Esophagus muscularis mucosa (tissue), 4 donors: Measurements from ENCODE around the gene RAB40B. TPM values are rescaled to one million over a fixed set of nuclear protein-coding genes. Genes with fewer than 3 reads are reported as not detected.

Experiments
- DNase-seq: peaks from one replicate; pipeline ENCODE4 v3.0.0-alpha.2; 2017; ENCODE audit errors: extremely low spot score
- H3K27ac ChIP-seq, 4 donors: fragments of 200-600 bp; sonication (generic); replicated peaks in 1 of 4; 1 replicate in 3 of 4; 2 replicates in 1 of 4; pipeline ENCODE4 v1.5.1; 2016 to 2019; ENCODE audit warnings: mild to moderate bottlenecking in 1 of 4
- H3K27me3 ChIP-seq, 4 donors: fragments of 200-600 bp; sonication (generic); one replicate each; pipeline versions ENCODE4 v1.5.1 to v1.6.0; 2016 to 2019
- H3K36me3 ChIP-seq, 4 donors: fragments of 200-600 bp; sonication (generic); one replicate each; pipeline ENCODE4 v1.5.1; 2016 to 2019
- H3K4me1 ChIP-seq, 4 donors: fragments of 200-600 bp; sonication (generic); one replicate each; pipeline ENCODE4 v1.5.1; 2016 to 2019
- H3K4me3 ChIP-seq, 4 donors: fragments of 200-600 bp; sonication (generic); 1 replicate in 2 of 4; 2 replicates in 2 of 4; pipeline ENCODE4 v1.5.1; 2016 to 2019; ENCODE audit warnings: mild to moderate bottlenecking in 4 of 4, moderate library complexity in 1 of 4
- H3K9me3 ChIP-seq, 4 donors: fragments of 200-600 bp; sonication (generic); 1 replicate in 3 of 4; 2 replicates in 1 of 4; pipeline ENCODE4 v1.5.1; 2016 to 2019
- CTCF ChIP-seq, 3 experiments: fragments of 200-600 bp in 2 of 3; fragments of 450-650 bp in 1 of 3; sonication (generic) in 2 of 3; IDR thresholded peaks; one replicate each; pipeline ENCODE4 v1.5.1; 2017 to 2019; ENCODE audit warnings: antibody characterized with exemption in 3 of 3, mild to moderate bottlenecking in 2 of 3, moderate library complexity in 1 of 3
- EP300 ChIP-seq: sonication (generic); formaldehyde crosslinking; IDR thresholded peaks from one replicate; pipeline ENCODE4 v1.6.1; 2017; ENCODE audit warnings: antibody characterized with exemption
- POLR2A ChIP-seq: fragments of 450-650 bp; IDR thresholded peaks from one replicate; pipeline ENCODE4 v1.6.1; 2017; ENCODE audit warnings: antibody characterized with exemption, moderate library complexity, mild to moderate bottlenecking, low read depth
- POLR2AphosphoS5 ChIP-seq, 2 donors: sonication (generic); formaldehyde crosslinking; IDR thresholded peaks; one replicate each; pipeline ENCODE4 v1.6.1; 2017; ENCODE audit warnings: antibody characterized with exemption in 2 of 2
- WGBS: methylation state at CpG from one replicate; pipeline ENCODE4 v1.1.5; 2018; 5-methylcytosine and 5-hydroxymethylcytosine counted together
- intact Hi-C: fragments of 100-400 bp; cut with DNase I; formaldehyde crosslinking; loops from one replicate; pipeline ENCODE4 v1.15.1; 2023
- total RNA-seq, 4 donors: library from RNA; depleted of rRNA; stranded (reverse); fragments of >200 nt; gene quantifications; one replicate each; pipeline versions ENCODE4 v1.1.0 to v1.2.1, GENCODE V29; 2016

Gene RAB40B
- total RNA-seq, 4 donors from 2014 or later, result 6.2 to 24.3 (median 19.4) TPM

GRCh38 chr17:82734987-82735866, 36.7 kb upstream of the RAB40B start, which contains the start of gene FN3K:
FN3K (plus strand) TSS chr17:82735615; CDS start chr17:82735637, 22 bp downstream.
- no peak for DNase-seq
- intact Hi-C loops, result no loop called here
- Histone ChIP-seq H3K9me3 (peaks cover 0 to 5% (median 0%) of the 10 kb centered on the region in 4 donors), H3K4me1 (peaks cover 10 to 35% (median 30%) of the 10 kb centered on the region in 4 donors), H3K27ac (peak within 1 kb of the TSS; percentile 87 to 91 (median 88)), H3K36me3 (peaks cover 9 to 40% (median 23%) of the 10 kb centered on the region in 4 donors), H3K27me3 (no peaks in the 10 kb centered on the region), H3K4me3 (peak within 1 kb of the TSS; percentile 78 to 94 (median 87))
- 10% methylated on average over 23 of the region's 101 CpGs for WGBS
- peak; percentile 78 for TF ChIP-seq EP300
- peak; percentile 73 for TF ChIP-seq POLR2AphosphoS5 (IDR thresholded peaks at IDR 0.05)
- TF ChIP-seq POLR2A, result no peak

DNA sequence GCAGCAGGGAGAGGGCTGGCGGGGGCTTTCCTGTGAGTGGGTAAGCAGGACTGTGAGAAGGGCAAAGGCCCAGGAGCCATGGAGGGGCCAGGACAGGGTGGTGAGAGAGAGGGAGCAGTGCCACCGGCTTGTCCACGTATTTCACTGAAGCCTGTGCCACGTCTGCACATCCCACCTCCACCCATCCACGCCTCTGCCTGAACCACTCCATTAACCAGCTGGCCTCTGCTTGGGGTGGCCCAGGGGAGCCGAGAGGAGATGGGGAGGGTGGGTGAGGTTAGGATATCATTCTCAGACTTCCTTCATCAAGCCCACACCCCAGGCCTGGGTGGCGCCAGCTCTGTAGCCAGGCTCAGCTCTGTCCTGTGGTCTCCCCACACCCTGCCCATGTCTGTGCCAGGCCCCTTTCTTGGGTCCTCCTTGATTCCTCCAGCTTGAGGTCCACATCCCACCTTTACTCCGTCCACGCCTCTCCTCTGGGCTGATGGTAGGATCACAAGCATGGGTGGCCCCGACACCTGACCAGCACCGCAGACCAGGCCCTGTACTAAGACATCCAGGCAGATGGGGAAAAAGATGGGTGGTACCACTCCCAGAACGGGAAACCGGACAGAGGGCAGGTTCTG, 33.7 kb upstream of the RAB40B start:
- Histone ChIP-seq H3K9me3 (peaks cover 0 to 5% (median 0%) of the 10 kb centered on the region in 4 donors), H3K4me1 (peaks cover 10 to 26% (median 24%) of the 10 kb centered on the region in 4 donors), H3K27me3 (no peaks in the 10 kb centered on the region), H3K27ac (no peak overlapping the region), H3K4me3 (no peak overlapping the region), H3K36me3 (peaks cover 5 to 42% (median 29%) of the 10 kb centered on the region in 4 donors)
- WGBS, result 93% methylated on average over 12 of the region's 13 CpGs
- no peak for DNase-seq
- intact Hi-C loops, result no loop called here
- TF ChIP-seq EP300 (no peak), CTCF (IDR thresholded peaks at IDR 0.05) (no peak), POLR2AphosphoS5 (IDR thresholded peaks at IDR 0.05) (no peak), POLR2A (no peak)

DNA sequence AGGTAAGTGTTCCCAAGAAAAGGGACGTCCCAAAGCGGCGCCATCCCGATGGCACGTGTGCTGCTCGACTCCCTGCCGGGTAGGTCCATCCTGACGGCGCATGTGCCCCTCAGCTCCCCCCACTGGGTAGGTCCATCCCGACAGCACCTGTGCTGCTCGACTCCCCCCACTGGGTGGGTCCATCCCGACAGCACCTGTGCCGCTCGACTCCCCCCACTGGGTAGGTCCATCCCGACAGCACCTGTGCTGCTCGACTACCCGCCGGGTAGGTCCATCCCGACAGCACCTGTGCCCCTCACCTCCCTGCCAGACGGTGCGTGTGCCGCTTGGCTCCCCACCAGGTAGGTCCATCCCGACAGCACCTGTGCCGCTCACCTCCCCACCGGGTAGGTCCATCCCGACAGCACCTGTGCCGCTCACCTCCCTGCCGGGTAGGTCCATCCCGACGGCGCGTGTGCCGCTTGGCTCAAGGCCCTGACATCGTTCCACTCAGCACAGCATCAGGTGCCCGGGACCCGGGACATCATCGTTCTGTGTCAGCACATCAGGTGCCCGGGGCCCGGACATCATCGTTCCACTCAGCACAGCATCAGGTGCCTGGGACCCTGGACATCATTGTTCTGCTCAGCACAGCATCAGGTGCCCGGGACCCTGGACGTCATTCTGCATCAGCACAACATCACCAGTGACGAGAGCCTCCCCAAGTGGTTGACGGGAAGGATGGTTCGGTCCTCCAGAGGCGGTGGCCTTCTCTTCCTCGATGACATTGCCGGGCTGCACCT, 31.2 kb upstream of the RAB40B start:
- TF ChIP-seq POLR2A, result no peak
- no peak for TF ChIP-seq CTCF (IDR thresholded peaks at IDR 0.05)
- TF ChIP-seq EP300, result no peak
- no peak for TF ChIP-seq POLR2AphosphoS5 (IDR thresholded peaks at IDR 0.05)
- H3K36me3 ChIP-seq, result peaks cover 9 to 57% (median 42%) of the 10 kb centered on the region in 4 donors
- no peak overlapping the region for H3K27ac ChIP-seq
- WGBS, result 86% methylated on average over 34 of the region's 48 CpGs
- H3K27me3 ChIP-seq, result no peaks in the 10 kb centered on the region
- H3K9me3 ChIP-seq, result peaks cover 0 to 5% (median 0%) of the 10 kb centered on the region in 4 donors
- DNase-seq, result no peak
- peaks cover under 1 to 5% (median 4%) of the 10 kb centered on the region in 4 donors for H3K4me1 ChIP-seq
- intact Hi-C loops, result no loop called here
- no peak overlapping the region for H3K4me3 ChIP-seq

GRCh38 chr17:82726427-82726826, 27.9 kb upstream of the RAB40B start:
- H3K36me3 ChIP-seq, result peaks cover 13 to 82% (median 62%) of the 10 kb centered on the region in 4 donors
- intact Hi-C loops, result no loop called here
- no peaks in the 10 kb centered on the region for H3K4me1 ChIP-seq
- H3K27me3 ChIP-seq, result no peaks in the 10 kb centered on the region
- WGBS, result 94% methylated on average over 10 of the region's 10 CpGs
- H3K4me3 ChIP-seq, result no peak overlapping the region
- H3K27ac ChIP-seq, result no peak overlapping the region
- no peaks in the 10 kb centered on the region for H3K9me3 ChIP-seq
- TF ChIP-seq POLR2AphosphoS5 (IDR thresholded peaks at IDR 0.05) (no peak), EP300 (no peak), CTCF (IDR thresholded peaks at IDR 0.05) (no peak), POLR2A (no peak)
- DNase-seq, result no peak
